DND-41 (cell line): ENCODE data around the gene AHR.

Experiments used
- CTCF ChIP-seq: IDR thresholded peaks from 2 replicates; pipeline ENCODE4 v1.5.1; 2012; ENCODE audit warnings: borderline replicate concordance, low read length, moderate library complexity, mild to moderate bottlenecking; ENCODE audit not compliant: poor library complexity, severe bottlenecking; ENCODE audit errors: extremely low read depth
- EZH2 ChIP-seq: IDR thresholded peaks from 3 replicates; pipeline ENCODE4 v1.6.1; 2012; ENCODE audit warnings: borderline replicate concordance, low read depth, mild to moderate bottlenecking, moderate library complexity, low read length, inconsistent platforms; ENCODE audit not compliant: severe bottlenecking

GRCh38 chr7:17339952-17340351, 41.5 kb downstream of the AHR start:
- TF ChIP-seq CTCF: no peak
- TF ChIP-seq EZH2: no peak
